ENCODE results near the gene GPSM3. TPM values are rescaled to one million over a fixed set of nuclear protein-coding genes. Genes with fewer than 3 reads are reported as not detected.

The GPSM3 gene
- total RNA-seq, 1 donor from 2014 or later: 0.79 TPM

- no peak overlapping the region for H3K4me3 ChIP-seq (ENCODE audit: low read depth, low read length)
- no peak for DNase-seq (ENCODE audit: low read depth)
- TF ChIP-seq CTCF (IDR thresholded peaks at IDR 0.05; ENCODE audit: insufficient read depth, low read length, severe bottlenecking): no peak
- peaks cover 19% of the 10 kb centered on the region for H3K36me3 ChIP-seq (ENCODE audit: control insufficient read depth, insufficient read depth, low read length)
- no peaks in the 10 kb centered on the region for H3K27me3 ChIP-seq (ENCODE audit: control insufficient read depth, insufficient read depth, low read length)
- FAIRE-seq: no peak
These were observed 8.9 kb downstream of the GPSM3 start for GRCh38 chr6:32183483-32184083.

- no peak overlapping the region for H3K4me3 ChIP-seq (ENCODE audit: low read depth, low read length)
- no peak for DNase-seq (ENCODE audit: low read depth)
- no peaks in the 10 kb centered on the region for H3K27me3 ChIP-seq (ENCODE audit: control insufficient read depth, insufficient read depth, low read length)
- TF ChIP-seq CTCF (IDR thresholded peaks at IDR 0.05; ENCODE audit: insufficient read depth, low read length, severe bottlenecking): no peak
- peaks cover 18% of the 10 kb centered on the region for H3K36me3 ChIP-seq (ENCODE audit: control insufficient read depth, insufficient read depth, low read length)
- no peak for FAIRE-seq
These were observed 9.4 kb downstream of the GPSM3 start for GRCh38 chr6:32183030-32183429.

GRCh38 chr6:32182555-32182981, 9.9 kb downstream of the GPSM3 start:
- Histone ChIP-seq H3K27me3 (ENCODE audit: control insufficient read depth, insufficient read depth, low read length) (no peaks in the 10 kb centered on the region), H3K4me3 (ENCODE audit: low read depth, low read length) (no peak overlapping the region), H3K36me3 (ENCODE audit: control insufficient read depth, insufficient read depth, low read length) (peaks cover 16% of the 10 kb centered on the region)
- TF ChIP-seq CTCF (IDR thresholded peaks at IDR 0.05; ENCODE audit: insufficient read depth, low read length, severe bottlenecking): no peak
- DNase-seq (ENCODE audit: low read depth) (no peak), FAIRE-seq (no peak)

- DNase-seq (ENCODE audit: low read depth): no peak
- FAIRE-seq: no peak
- no peak for TF ChIP-seq CTCF (IDR thresholded peaks at IDR 0.05; ENCODE audit: insufficient read depth, low read length, severe bottlenecking)
- H3K4me3 ChIP-seq (ENCODE audit: low read depth, low read length): no peak overlapping the region
- H3K36me3 ChIP-seq (ENCODE audit: control insufficient read depth, insufficient read depth, low read length): peaks cover 16% of the 10 kb centered on the region
- no peaks in the 10 kb centered on the region for H3K27me3 ChIP-seq (ENCODE audit: control insufficient read depth, insufficient read depth, low read length)
These were observed 10.4 kb downstream of the GPSM3 start for GRCh38 chr6:32181915-32182529.

GRCh38 chr6:32181148-32181702, 11.2 kb downstream of the GPSM3 start:
- FAIRE-seq (no peak), DNase-seq (ENCODE audit: low read depth) (no peak)
- Histone ChIP-seq H3K4me3 (ENCODE audit: low read depth, low read length) (no peak overlapping the region), H3K27me3 (ENCODE audit: control insufficient read depth, insufficient read depth, low read length) (no peaks in the 10 kb centered on the region), H3K36me3 (ENCODE audit: control insufficient read depth, insufficient read depth, low read length) (peaks cover 14% of the 10 kb centered on the region)
- TF ChIP-seq CTCF (IDR thresholded peaks at IDR 0.05; ENCODE audit: insufficient read depth, low read length, severe bottlenecking): no peak
